Cardiac muscle cell (in vitro differentiated cells and primary cell): ENCODE data around the gene WIPI1. TPM values are rescaled to one million over a fixed set of nuclear protein-coding genes. Genes with fewer than 3 reads are reported as not detected.

Source experiments
- DNase-seq, 2 donors: peaks; one replicate each; pipeline versions ENCODE4 v3.0.0 to v3.0.0-alpha.2; 2010 to 2017; ENCODE audit warnings: low read depth in 1 of 2, low spot score in 1 of 2
- H3K27ac ChIP-seq: fragments of 200-600 bp; sonication (generic); 2 replicates; pipeline ENCODE4 v1.5.1; 2016
- H3K27me3 ChIP-seq: fragments of 200-600 bp; sonication (generic); 2 replicates; pipeline ENCODE4 v1.6.0; 2016; ENCODE audit warnings: control low read depth
- H3K36me3 ChIP-seq: fragments of 200-600 bp; sonication (generic); 2 replicates; pipeline ENCODE4 v1.5.1; 2016; ENCODE audit warnings: control low read depth
- H3K4me1 ChIP-seq: fragments of 200-600 bp; sonication (generic); 2 replicates; pipeline ENCODE4 v1.8.1; 2017; ENCODE audit warnings: low read depth, mild to moderate bottlenecking, mixed run types
- H3K4me3 ChIP-seq: fragments of 200-600 bp; sonication (generic); 2 replicates; pipeline ENCODE4 v1.5.1; 2016; ENCODE audit warnings: mild to moderate bottlenecking
- H3K9me3 ChIP-seq: fragments of 200-600 bp; sonication (generic); 2 replicates; pipeline ENCODE4 v1.5.1; 2017; ENCODE audit warnings: low read depth, mild to moderate bottlenecking, control low read depth
- CTCF ChIP-seq: IDR thresholded peaks from 2 replicates; pipeline ENCODE4 v1.5.1; 2012; ENCODE audit warnings: low read depth, mild to moderate bottlenecking, low read length
- polyA plus RNA-seq: library from polyadenylated mRNA; unstranded; fragments of >200 nt; fragmentation: Nextera tagmentation; extraction: Ambion mirVana; gene quantifications from 2 replicates; pipeline ENCODE4 v1.2.1, GENCODE V29; 2016
- total RNA-seq: library from RNA; depleted of rRNA; stranded (reverse); fragments of >200 nt; gene quantifications from 2 replicates; pipeline ENCODE4 v1.2.3, GENCODE V29; 2016

Gene WIPI1
- total and polyA plus RNA-seq, 2 experiments from 2014 or later: 39.8 to 72.5 TPM

GRCh38 chr17:68450391-68450790 is 6.9 kb downstream of the WIPI1 start:
- no peak overlapping the region for H3K4me3 ChIP-seq
- DNase-seq: no peak
- H3K36me3 ChIP-seq: no peaks in the 10 kb centered on the region
- H3K27me3 ChIP-seq: no peaks in the 10 kb centered on the region
- H3K4me1 ChIP-seq: no peaks in the 10 kb centered on the region
- H3K9me3 ChIP-seq: no peaks in the 10 kb centered on the region
- TF ChIP-seq CTCF: no peak
- no peak overlapping the region for H3K27ac ChIP-seq

- no peak for TF ChIP-seq CTCF
- Histone ChIP-seq H3K27me3 (no peaks in the 10 kb centered on the region), H3K9me3 (no peaks in the 10 kb centered on the region), H3K27ac (no peak overlapping the region), H3K4me1 (peaks cover 3% of the 10 kb centered on the region), H3K36me3 (no peaks in the 10 kb centered on the region), H3K4me3 (no peak overlapping the region)
- no peak for DNase-seq
These were observed 8.1 kb downstream of the WIPI1 start for GRCh38 chr17:68449021-68449739.

- TF ChIP-seq CTCF: no peak
- Histone ChIP-seq H3K4me3 (no peak overlapping the region), H3K27me3 (no peaks in the 10 kb centered on the region), H3K4me1 (peaks cover 5% of the 10 kb centered on the region), H3K9me3 (no peaks in the 10 kb centered on the region), H3K27ac (no peak overlapping the region), H3K36me3 (no peaks in the 10 kb centered on the region)
- no peak for DNase-seq
These were observed 10.7 kb downstream of the WIPI1 start for GRCh38 chr17:68446626-68447041.

GRCh38 chr17:68445671-68446070 is 11.6 kb downstream of the WIPI1 start:
- Histone ChIP-seq H3K4me3 (no peak overlapping the region), H3K27ac (no peak overlapping the region)

GRCh38 chr17:68443972-68444464 is 13.3 kb downstream of the WIPI1 start:
- DNase-seq: no peak
- H3K4me3 ChIP-seq: no peak overlapping the region
- no peak for TF ChIP-seq CTCF
- no peak overlapping the region for H3K27ac ChIP-seq
- H3K9me3 ChIP-seq: no peaks in the 10 kb centered on the region
- H3K27me3 ChIP-seq: no peaks in the 10 kb centered on the region
- no peaks in the 10 kb centered on the region for H3K36me3 ChIP-seq
- H3K4me1 ChIP-seq: peaks cover 5% of the 10 kb centered on the region

More at GRCh38 chr17:68445671-68446070, 11.6 kb downstream of the WIPI1 start:
- no peak for DNase-seq
- H3K4me1 ChIP-seq: peaks cover 5% of the 10 kb centered on the region
- no peaks in the 10 kb centered on the region for H3K36me3 ChIP-seq
- no peaks in the 10 kb centered on the region for H3K27me3 ChIP-seq
- no peak for TF ChIP-seq CTCF
- no peaks in the 10 kb centered on the region for H3K9me3 ChIP-seq
